Measurements from ENCODE around the gene IFNA14.

DNA sequence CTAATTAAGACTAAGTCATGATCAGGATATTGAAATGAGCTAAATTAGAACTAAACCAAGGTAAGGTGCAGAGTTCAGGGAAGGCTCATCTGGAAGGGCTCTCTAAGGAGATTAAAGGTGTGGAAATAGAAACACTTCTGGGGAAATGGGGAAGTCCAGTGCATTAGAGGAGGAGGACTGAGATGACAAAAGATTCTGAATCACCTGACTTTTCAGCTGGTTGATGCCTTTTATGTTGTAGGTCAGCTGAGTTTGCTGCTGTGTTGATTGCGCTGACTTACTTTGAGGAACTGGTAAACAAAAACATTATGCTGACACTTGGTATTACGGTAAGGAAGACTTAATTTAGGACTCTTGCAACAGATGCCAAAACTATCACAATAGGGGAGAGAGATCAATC is 41.5 kb upstream of the IFNA14 start:
- TF ChIP-seq CTCF (IDR thresholded peaks at IDR 0.05 in 4 of 5, conservative IDR thresholded peaks at IDR 0.05 in 1 of 5) = no peak
- TF ChIP-seq POLR2A (IDR thresholded peaks at IDR 0.05) = no peak

Measured in gastrocnemius medialis (tissue), 4 donors.